ACHN (cell line): ENCODE data around the gene CLIP1.
"Not testable (repeated sequence)": the region's sequence is repeated elsewhere in the genome, so short reads cannot be mapped to it uniquely, and the experiment has no call there.

Experiments
- DNase-seq: peaks from one replicate; pipeline ENCODE4 v3.0.0-alpha.2; 2015
- in situ Hi-C: cut with HindIII; loops from 2 replicates; pipeline ENCODE4 v1.10.0; 2017; ENCODE audit warnings: low sequenced_read_pairs, low pct_ligation_motif_present, low pct_unique_long_range_greater_than_20kb

Gene CLIP1

GRCh38 chr12:122298071-122298748, 124.3 kb downstream of the CLIP1 start:
- in situ Hi-C loops, result no loop called here
- no peak for DNase-seq

DNA sequence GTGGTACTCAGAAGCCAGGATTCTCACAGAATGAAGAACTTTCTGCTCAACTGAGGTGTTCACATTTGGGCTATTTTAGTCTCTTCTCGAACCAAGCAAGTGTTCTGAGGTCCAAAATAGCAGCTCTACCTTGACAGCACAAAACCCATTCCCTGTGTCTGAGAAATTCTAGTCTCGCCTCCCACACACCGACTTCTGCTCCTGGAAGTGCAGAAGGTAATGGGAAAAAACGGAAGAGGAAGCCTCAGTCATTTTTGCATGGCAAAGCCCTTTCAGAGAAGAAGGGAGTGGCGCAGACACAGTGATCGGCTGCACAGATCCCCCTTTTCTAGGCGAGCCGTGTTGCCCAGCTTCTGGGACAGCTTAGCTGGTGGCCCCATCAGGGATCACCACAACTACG, 125.0 kb downstream of the CLIP1 start:
- no peak for DNase-seq
- in situ Hi-C loops, result no loop called here

GRCh38 chr12:122295877-122296276, 126.6 kb downstream of the CLIP1 start:
- in situ Hi-C loops, result no loop called here
- no peak for DNase-seq

DNA sequence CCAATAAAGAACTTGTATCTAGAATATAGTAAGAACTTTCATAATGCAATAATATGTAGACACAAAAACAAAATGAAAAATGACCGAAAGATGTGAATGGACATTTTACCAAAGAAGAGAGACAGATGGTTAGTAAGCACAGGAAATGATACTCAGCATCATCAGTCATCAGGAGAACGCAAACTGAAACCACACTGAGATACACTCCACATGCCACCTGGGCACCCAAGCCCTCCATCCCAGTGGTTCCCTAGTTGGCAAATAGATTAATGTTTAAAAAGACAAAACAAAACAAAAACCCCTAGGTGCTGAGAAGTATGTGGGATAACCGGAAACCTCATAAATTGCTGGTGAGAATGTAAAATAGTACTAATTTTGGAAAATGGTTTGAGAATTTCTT, 129.4 kb downstream of the CLIP1 start:
- peak; percentile 58 for DNase-seq
- in situ Hi-C loops, result no loop called here

GRCh38 chr12:122291431-122291830, 131.0 kb downstream of the CLIP1 start:
- in situ Hi-C loops, result no loop called here
- DNase-seq, result no peak

- in situ Hi-C loops, result no loop called here
- no peak for DNase-seq
Measured at GRCh38 chr12:122283680-122284079, 138.8 kb downstream of the CLIP1 start.

DNA sequence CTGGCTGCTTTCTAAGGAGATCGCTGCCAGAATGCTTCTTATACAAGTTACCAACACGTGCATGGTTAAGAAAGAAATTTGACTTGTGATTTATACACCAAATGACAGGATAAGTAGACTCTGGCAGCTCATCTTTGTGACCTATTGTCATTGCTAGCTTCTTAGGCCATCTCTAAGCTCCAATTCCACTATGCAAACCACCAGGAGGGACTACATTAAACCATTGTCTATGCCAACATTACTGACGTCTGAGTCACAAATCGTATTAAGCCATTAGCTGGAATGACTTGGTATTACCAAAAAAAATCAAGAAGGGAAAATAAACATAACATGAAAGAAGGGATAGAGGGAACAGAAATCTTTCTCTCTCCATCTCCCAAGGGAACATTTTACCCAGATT, 140.4 kb downstream of the CLIP1 start:
- in situ Hi-C loops, result no loop called here
- DNase-seq, result peak; percentile 38

DNA sequence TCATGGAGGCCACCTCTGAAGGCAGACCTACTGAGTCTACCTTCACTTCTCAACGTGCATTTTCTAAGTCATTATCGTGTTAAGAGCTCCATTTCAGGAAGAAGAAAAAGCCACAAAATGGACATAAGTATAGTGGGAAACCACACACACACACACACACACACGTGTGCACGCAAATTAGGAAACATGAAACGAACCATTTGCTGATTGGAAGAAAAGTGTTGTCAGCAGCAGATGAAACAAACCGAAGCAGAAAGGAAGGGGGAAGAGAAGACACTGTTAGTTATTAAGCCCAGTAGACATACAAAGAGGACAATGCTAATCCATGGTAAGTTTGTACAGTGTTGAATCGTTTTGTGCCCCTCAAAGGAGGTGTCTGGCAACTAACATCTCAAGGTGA, 146.2 kb downstream of the CLIP1 start:
- no peak for DNase-seq
- in situ Hi-C loops, result no loop called here

- in situ Hi-C loops, result no loop called here
- no peak for DNase-seq
Measured at GRCh38 chr12:122275459-122275858, 147.0 kb downstream of the CLIP1 start.

- in situ Hi-C loops, result no loop called here
Measured at GRCh38 chr12:122266230-122266901, 156.1 kb downstream of the CLIP1 start, which contains the start of gene VPS33A. VPS33A (minus strand) TSS chr12:122266494; CDS start chr12:122266408, 86 bp downstream.

GRCh38 chr12:122265886-122266229, 156.6 kb downstream of the CLIP1 start:
- peak; percentile 60 for DNase-seq
- in situ Hi-C loops, result no loop called here

More at GRCh38 chr12:122266230-122266901, 156.1 kb downstream of the CLIP1 start, which contains the start of gene VPS33A:
- DNase-seq, result peak; percentile 100

DNA sequence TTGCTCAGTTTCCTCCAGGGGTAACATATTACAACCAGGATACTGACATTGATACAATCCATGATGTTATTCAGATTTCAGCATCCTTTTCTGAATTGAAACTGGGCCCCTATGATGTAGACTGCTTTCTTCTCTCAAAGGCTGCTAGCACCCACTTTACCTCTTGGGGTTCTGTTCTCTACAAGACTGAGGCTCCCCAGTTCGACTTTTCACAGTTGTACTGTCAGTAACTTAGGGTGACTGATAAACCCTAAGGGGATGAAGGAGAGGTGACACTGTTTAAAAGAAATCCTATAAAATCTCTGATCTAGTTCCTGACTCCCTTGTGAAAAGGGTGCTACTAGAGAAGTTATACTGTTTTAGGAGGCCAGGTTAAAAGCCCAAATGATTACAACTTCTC, 157.0 kb downstream of the CLIP1 start:
- in situ Hi-C loops, result no loop called here
- DNase-seq, result peak; percentile 9

DNA sequence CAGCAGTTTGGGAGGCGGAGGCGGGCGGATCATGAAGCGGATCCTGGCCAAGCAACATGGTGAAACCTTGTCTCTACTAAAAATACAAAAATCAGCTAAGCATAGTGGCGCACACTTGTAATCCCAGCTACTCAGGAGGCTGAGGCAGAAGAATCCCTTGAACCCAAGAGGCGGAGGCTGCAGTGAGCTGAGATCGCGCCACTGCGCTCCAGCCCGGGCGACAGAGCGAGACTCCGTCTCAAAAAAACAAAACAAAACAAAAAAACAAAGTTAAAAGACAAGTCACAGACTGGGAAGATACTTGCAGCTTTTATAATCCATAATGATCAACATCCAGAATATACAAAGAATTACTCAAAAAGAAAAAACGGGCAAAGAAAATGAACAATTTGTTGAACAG, 161.7 kb downstream of the CLIP1 start:
- DNase-seq, in situ Hi-C loops: not testable (repeated sequence)

DNA sequence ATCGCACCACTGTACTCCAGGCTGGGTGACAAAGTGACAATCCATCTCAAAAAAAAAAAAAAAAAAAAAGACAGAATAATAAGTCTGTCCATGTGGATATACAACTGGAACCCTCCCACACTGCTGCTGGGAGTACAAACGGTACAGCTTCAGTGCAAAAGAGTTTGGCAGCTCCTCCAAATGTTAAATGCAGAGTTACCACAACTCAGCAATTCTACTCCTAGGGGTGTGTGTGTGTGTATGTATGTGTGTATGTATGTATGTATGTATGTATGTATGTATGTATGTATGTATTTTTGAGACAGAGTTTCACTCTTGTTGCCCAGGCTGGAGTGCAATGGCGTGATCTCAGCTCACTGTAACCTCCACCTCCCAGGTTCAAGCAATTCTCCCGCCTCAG, 163.5 kb downstream of the CLIP1 start:
- in situ Hi-C loops, DNase-seq: not testable (repeated sequence)

GRCh38 chr12:122258462-122258861, 164.0 kb downstream of the CLIP1 start:
- DNase-seq, in situ Hi-C loops: not testable (repeated sequence)

GRCh38 chr12:122250536-122250935, 171.9 kb downstream of the CLIP1 start:
- in situ Hi-C loops, result no loop called here
- no peak for DNase-seq

- in situ Hi-C loops, result no loop called here
- no peak for DNase-seq
Measured at GRCh38 chr12:122250047-122250446, 172.4 kb downstream of the CLIP1 start.

- in situ Hi-C loops, result no loop called here
- DNase-seq, result no peak
Measured at GRCh38 chr12:122245553-122245952, 176.9 kb downstream of the CLIP1 start.

GRCh38 chr12:122244565-122245371, 177.7 kb downstream of the CLIP1 start:
- in situ Hi-C loops, result no loop called here

More at GRCh38 chr12:122244565-122245371, 177.7 kb downstream of the CLIP1 start:
- DNase-seq, result no peak
